Globus pallidus (tissue), 1 donor: ENCODE data around the gene MAGEB16.
A peak's percentile ranks its signal among the peaks of the same experiment; 100 is the strongest.

Source experiments
- DNase-seq: peaks from one replicate; pipeline ENCODE4 v3.0.0-alpha.2; 2015; ENCODE audit warnings: low spot score

MAGEB16 gene

GRCh38 chrX:35798042-35798441 lies at the start of gene MAGEB16:
TSS of gene MAGEB16 (plus strand) at chrX:35798342. CDS start at chrX:35802197, 3,855 bp downstream.
- DNase-seq = no peak

GRCh38 chrX:35773958-35774564 lies 24.1 kb upstream of the MAGEB16 start:
- no peak for DNase-seq

- no peak for DNase-seq
These were observed 13.1 kb upstream of the MAGEB16 start for GRCh38 chrX:35785075-35785474.

- DNase-seq = no peak
These were observed 11.9 kb upstream of the MAGEB16 start for GRCh38 chrX:35786271-35786670.

GRCh38 chrX:35787867-35788266 lies 10.3 kb upstream of the MAGEB16 start:
- DNase-seq = no peak

- no peak for DNase-seq
These were observed 2.3 kb downstream of the MAGEB16 start for GRCh38 chrX:35800474-35800873.

GRCh38 chrX:35809781-35810180 lies 11.6 kb downstream of the MAGEB16 start:
- no peak for DNase-seq

GRCh38 chrX:35819241-35819640 lies 21.1 kb downstream of the MAGEB16 start:
- DNase-seq = no peak

- no peak for DNase-seq
These were observed 28.4 kb downstream of the MAGEB16 start for GRCh38 chrX:35826503-35826902.

GRCh38 chrX:35829501-35829900 lies 31.4 kb downstream of the MAGEB16 start:
- DNase-seq = no peak

GRCh38 chrX:35841872-35842271 lies 43.7 kb downstream of the MAGEB16 start:
- DNase-seq = no peak

GRCh38 chrX:35842674-35843073 lies 44.5 kb downstream of the MAGEB16 start:
- DNase-seq = peak; percentile 29

GRCh38 chrX:35847736-35848135 lies 49.6 kb downstream of the MAGEB16 start:
- DNase-seq = no peak
